Activated CD4-positive, alpha-beta T cell treated with anti-CD3 and anti-CD28 coated beads for 36 hours (primary cell): ENCODE measurements around the gene PIK3R1. TPM values are rescaled to one million over a fixed set of nuclear protein-coding genes. Genes with fewer than 3 reads are reported as not detected.

Source experiments
- ATAC-seq: fragments of 200-7000 bp; cut with Tn5 transposase; one replicate; pipeline ENCODE4 v1.10.0; 2021; ENCODE audit warnings: mild to moderate bottlenecking, moderate library complexity
- CTCF ChIA-PET: fragments of 350-600 bp; sonication (Branson Sonifier 250); formaldehyde crosslinking; loops from one replicate; lab custom pipeline; 2021; ENCODE audit warnings: antibody characterized with exemption; lab: Charles Lee
- POLR2A ChIA-PET: fragments of 350-600 bp; sonication (Branson Sonifier 250); formaldehyde crosslinking; loops from one replicate; lab custom pipeline; 2021; ENCODE audit warnings: antibody characterized with exemption, inconsistent platforms; lab: Charles Lee
- DNase-seq: peaks from one replicate; pipeline ENCODE4 v3.0.0-alpha.2; 2020
- H3K27ac Mint-ChIP-seq: one replicate; pipeline ENCODE4 v1.8.0; 2021; ENCODE audit warnings: mixed read lengths
- H3K27me3 Mint-ChIP-seq: one replicate; pipeline ENCODE4 v1.8.0; 2021; ENCODE audit warnings: mixed read lengths
- H3K36me3 Mint-ChIP-seq: one replicate; pipeline ENCODE4 v1.8.0; 2021; ENCODE audit warnings: low read depth, mixed read lengths
- H3K4me1 Mint-ChIP-seq: one replicate; pipeline ENCODE4 v1.8.0; 2021; ENCODE audit warnings: mixed read lengths
- H3K4me3 Mint-ChIP-seq: one replicate; pipeline ENCODE4 v1.8.0; 2021; ENCODE audit warnings: mild to moderate bottlenecking, moderate library complexity, mixed read lengths
- H3K9me3 Mint-ChIP-seq: one replicate; pipeline ENCODE4 v1.8.0; 2021; ENCODE audit warnings: low read depth, mixed read lengths
- intact Hi-C, 2 experiments: fragments of 100-400 bp; cut with DNase I in 1 of 2; cut with micrococcal nuclease in 1 of 2; formaldehyde crosslinking; loops; one replicate each; pipeline versions ENCODE4 v1.14.2 to v1.15.1; 2022 to 2024; cut with DNase I, micrococcal nuclease
- total RNA-seq, 2 experiments: library from RNA; stranded (reverse); gene quantifications; one replicate each; pipeline ENCODE4 v1.2.3, GENCODE V29; 2021

The PIK3R1 gene
- total RNA-seq, 2 experiments from 2014 or later: 40.0 to 49.0 TPM

- CTCF ChIA-PET: interaction anchor here (2.4 kb wide), 1 partner anchor 11 kb away, joined by 6 read pairs; no protein-coding TSS in a partner anchor
- POLR2A ChIA-PET: no interaction called here
- Mint-ChIP-seq H3K4me3 (no peak overlapping the region), H3K36me3 (peaks cover 37% of the 10 kb centered on the region), H3K27me3 (no peaks in the 10 kb centered on the region), H3K4me1 (peaks cover 45% of the 10 kb centered on the region), H3K27ac (peak overlapping the region; percentile 61), H3K9me3 (no peaks in the 10 kb centered on the region)
- intact Hi-C loops: no loop called here
- ATAC-seq: no peak
- no peak for DNase-seq
These were observed 76.8 kb downstream of the PIK3R1 start for GRCh38 chr5:68292316-68292715.

- Mint-ChIP-seq H3K36me3 (peaks cover 60% of the 10 kb centered on the region), H3K4me3 (no peak overlapping the region), H3K27me3 (no peaks in the 10 kb centered on the region), H3K27ac (no peak overlapping the region), H3K9me3 (no peaks in the 10 kb centered on the region), H3K4me1 (peaks cover 28% of the 10 kb centered on the region)
- no peak for ATAC-seq
- ChIA-PET CTCF (no interaction called here), POLR2A (no interaction called here)
- intact Hi-C loops: no loop called here
- no peak for DNase-seq
These were observed 80.2 kb downstream of the PIK3R1 start for GRCh38 chr5:68295772-68296171.

GRCh38 chr5:68296895-68297294 is 81.3 kb downstream of the PIK3R1 start:
- Mint-ChIP-seq H3K27me3 (no peaks in the 10 kb centered on the region), H3K4me1 (peaks cover 23% of the 10 kb centered on the region), H3K36me3 (peaks cover 66% of the 10 kb centered on the region), H3K9me3 (no peaks in the 10 kb centered on the region), H3K4me3 (no peak overlapping the region), H3K27ac (no peak overlapping the region)
- DNase-seq: no peak
- POLR2A ChIA-PET: no interaction called here
- ATAC-seq: no peak
- CTCF ChIA-PET: interaction anchor here (1.1 to 2.5 kb wide), 3 partner anchors 9 to 25 kb away, joined by 3 to 13 read pairs (median 3); no protein-coding TSS in a partner anchor
- intact Hi-C loops: no loop called here

- Mint-ChIP-seq H3K4me3 (no peak overlapping the region), H3K27me3 (no peaks in the 10 kb centered on the region), H3K9me3 (no peaks in the 10 kb centered on the region), H3K27ac (no peak overlapping the region), H3K4me1 (peaks cover 23% of the 10 kb centered on the region), H3K36me3 (peaks cover 67% of the 10 kb centered on the region)
- ChIA-PET CTCF (interaction anchor here (0.8 to 2.5 kb wide), 4 partner anchors 11 to 172 kb away, joined by 3 to 13 read pairs (median 3); no protein-coding TSS in a partner anchor), POLR2A (no interaction called here)
- DNase-seq (no peak), ATAC-seq (no peak)
- intact Hi-C loops: no loop called here
These were observed 82.1 kb downstream of the PIK3R1 start for GRCh38 chr5:68297656-68298055.

- H3K27ac Mint-ChIP-seq: no peak overlapping the region
- ChIA-PET POLR2A (interaction anchor here (0.6 to 0.7 kb wide), 3 partner anchors 60 to 297 kb away, joined by 3 to 5 read pairs (median 3); no protein-coding TSS in a partner anchor), CTCF (interaction anchor here (0.7 to 2.5 kb wide), 5 partner anchors 10 to 998 kb away, joined by 3 to 13 read pairs (median 3); no protein-coding TSS in a partner anchor)
- DNase-seq (no peak), ATAC-seq (no peak)
- intact Hi-C loops: no loop called here
- no peaks in the 10 kb centered on the region for H3K27me3 Mint-ChIP-seq
- peaks cover 64% of the 10 kb centered on the region for H3K36me3 Mint-ChIP-seq
- H3K4me1 Mint-ChIP-seq: peaks cover 31% of the 10 kb centered on the region
- no peak overlapping the region for H3K4me3 Mint-ChIP-seq
- H3K9me3 Mint-ChIP-seq: no peaks in the 10 kb centered on the region
These were observed 82.9 kb downstream of the PIK3R1 start for GRCh38 chr5:68298479-68298878.

- Mint-ChIP-seq H3K27me3 (no peaks in the 10 kb centered on the region), H3K4me1 (peaks cover 37% of the 10 kb centered on the region), H3K36me3 (peaks cover 60% of the 10 kb centered on the region), H3K9me3 (no peaks in the 10 kb centered on the region), H3K4me3 (no peak overlapping the region), H3K27ac (peak overlapping the region; percentile 38)
- POLR2A ChIA-PET: interaction anchor here (0.6 kb wide), 2 partner anchors 105 to 297 kb away, joined by 3 to 5 read pairs; no protein-coding TSS in a partner anchor
- intact Hi-C loops: no loop called here
- DNase-seq (no peak), ATAC-seq (no peak)
- CTCF ChIA-PET: interaction anchor here (5.9 kb wide), 1 partner anchor 12 kb away, joined by 41 read pairs; no protein-coding TSS in a partner anchor
These were observed 83.5 kb downstream of the PIK3R1 start for GRCh38 chr5:68299105-68299504.

- H3K4me3 Mint-ChIP-seq: no peak overlapping the region
These were observed 84.0 kb downstream of the PIK3R1 start for GRCh38 chr5:68299575-68299974.

GRCh38 chr5:68303038-68303738 is 87.6 kb downstream of the PIK3R1 start:
- intact Hi-C loops: loop anchor here in 1 of 2 experiments (2.0 kb wide), 1 partner anchor 162 kb away; no protein-coding TSS in a partner anchor

More at GRCh38 chr5:68299575-68299974, 84.0 kb downstream of the PIK3R1 start:
- intact Hi-C loops: no loop called here
- DNase-seq (no peak), ATAC-seq (no peak)
- no peaks in the 10 kb centered on the region for H3K27me3 Mint-ChIP-seq
- H3K4me1 Mint-ChIP-seq: peaks cover 42% of the 10 kb centered on the region
- ChIA-PET CTCF (interaction anchor here (5.9 kb wide), 1 partner anchor 12 kb away, joined by 41 read pairs; no protein-coding TSS in a partner anchor), POLR2A (no interaction called here)
- peak overlapping the region; percentile 38 for H3K27ac Mint-ChIP-seq
- no peaks in the 10 kb centered on the region for H3K9me3 Mint-ChIP-seq
- H3K36me3 Mint-ChIP-seq: peaks cover 57% of the 10 kb centered on the region

GRCh38 chr5:68303754-68304420 is 88.3 kb downstream of the PIK3R1 start:
- Mint-ChIP-seq H3K27me3 (no peaks in the 10 kb centered on the region), H3K4me3 (no peak overlapping the region), H3K4me1 (peaks cover 48% of the 10 kb centered on the region), H3K27ac (peak overlapping the region; percentile 63), H3K36me3 (peaks cover 27% of the 10 kb centered on the region), H3K9me3 (no peaks in the 10 kb centered on the region)
- ChIA-PET POLR2A (no interaction called here), CTCF (interaction anchor here (0.6 to 5.9 kb wide), 4 partner anchors 10 to 52 kb away, joined by 3 to 41 read pairs (median 4); no protein-coding TSS in a partner anchor)
- ATAC-seq (no peak), DNase-seq (no peak)
- intact Hi-C loops: loop anchor here in 1 of 2 experiments (2.0 kb wide), 1 partner anchor 161 kb away; no protein-coding TSS in a partner anchor

More at GRCh38 chr5:68303038-68303738, 87.6 kb downstream of the PIK3R1 start:
- peaks cover 49% of the 10 kb centered on the region for H3K4me1 Mint-ChIP-seq
- ChIA-PET CTCF (interaction anchor here (0.6 to 5.9 kb wide), 6 partner anchors 10 to 65 kb away, joined by 3 to 41 read pairs (median 4); no protein-coding TSS in a partner anchor), POLR2A (interaction anchor here (0.6 kb wide), 1 partner anchor 174 kb away, joined by 3 read pairs; no protein-coding TSS in a partner anchor)
- H3K27me3 Mint-ChIP-seq: no peaks in the 10 kb centered on the region
- no peaks in the 10 kb centered on the region for H3K9me3 Mint-ChIP-seq
- DNase-seq: no peak
- peak overlapping the region; percentile 11 for H3K27ac Mint-ChIP-seq
- peaks cover 30% of the 10 kb centered on the region for H3K36me3 Mint-ChIP-seq
- H3K4me3 Mint-ChIP-seq: no peak overlapping the region
- peak; percentile 62 for ATAC-seq

GRCh38 chr5:68304421-68305052 is 89.0 kb downstream of the PIK3R1 start:
- no peak overlapping the region for H3K4me3 Mint-ChIP-seq
- peaks cover 43% of the 10 kb centered on the region for H3K4me1 Mint-ChIP-seq
- no peaks in the 10 kb centered on the region for H3K9me3 Mint-ChIP-seq
- H3K36me3 Mint-ChIP-seq: peaks cover 20% of the 10 kb centered on the region
- no peaks in the 10 kb centered on the region for H3K27me3 Mint-ChIP-seq
- intact Hi-C loops: no loop called here
- H3K27ac Mint-ChIP-seq: peak overlapping the region; percentile 63
- ATAC-seq: peak; percentile 57
- DNase-seq: peak; percentile 39
- CTCF ChIA-PET: interaction anchor here (0.6 to 5.9 kb wide), 3 partner anchors 17 to 157 kb away, joined by 3 to 41 read pairs (median 3); no protein-coding TSS in a partner anchor
- POLR2A ChIA-PET: no interaction called here
